Activated naive CD8-positive, alpha-beta T cell treated with anti-CD3 and anti-CD28 coated beads, Interleukin-2, amount 50 U/mL, for 24 hours (primary cell): Measurements from ENCODE around the gene LSM2.
A peak's percentile ranks its signal among the peaks of the same experiment; 100 is the strongest.
"Not testable (repeated sequence)": the region's sequence is repeated elsewhere in the genome, so short reads cannot be mapped to it uniquely, and the experiment has no call there.

Experiments
- ATAC-seq: fragments of 150-1000 bp; cut with Tn5 transposase; one replicate; pipeline ENCODE4 v1.10.0; 2021
- DNase-seq: peaks from one replicate; pipeline ENCODE4 v3.0.0; 2021
- H3K27ac Mint-ChIP-seq: one replicate; pipeline ENCODE4 v1.8.0; 2021; ENCODE audit warnings: mild to moderate bottlenecking, mixed read lengths
- H3K27me3 Mint-ChIP-seq: one replicate; pipeline ENCODE4 v1.8.0; 2021; ENCODE audit warnings: mixed read lengths
- H3K36me3 Mint-ChIP-seq: one replicate; pipeline ENCODE4 v1.8.0; 2021; ENCODE audit warnings: low read depth, mixed read lengths
- H3K4me1 Mint-ChIP-seq: one replicate; pipeline ENCODE4 v1.8.0; 2021; ENCODE audit warnings: mixed read lengths
- H3K4me3 Mint-ChIP-seq: one replicate; pipeline ENCODE4 v1.8.0; 2021; ENCODE audit warnings: mild to moderate bottlenecking, moderate library complexity, mixed read lengths
- H3K9me3 Mint-ChIP-seq: one replicate; pipeline ENCODE4 v1.8.0; 2021; ENCODE audit warnings: mixed read lengths

LSM2 gene

DNA sequence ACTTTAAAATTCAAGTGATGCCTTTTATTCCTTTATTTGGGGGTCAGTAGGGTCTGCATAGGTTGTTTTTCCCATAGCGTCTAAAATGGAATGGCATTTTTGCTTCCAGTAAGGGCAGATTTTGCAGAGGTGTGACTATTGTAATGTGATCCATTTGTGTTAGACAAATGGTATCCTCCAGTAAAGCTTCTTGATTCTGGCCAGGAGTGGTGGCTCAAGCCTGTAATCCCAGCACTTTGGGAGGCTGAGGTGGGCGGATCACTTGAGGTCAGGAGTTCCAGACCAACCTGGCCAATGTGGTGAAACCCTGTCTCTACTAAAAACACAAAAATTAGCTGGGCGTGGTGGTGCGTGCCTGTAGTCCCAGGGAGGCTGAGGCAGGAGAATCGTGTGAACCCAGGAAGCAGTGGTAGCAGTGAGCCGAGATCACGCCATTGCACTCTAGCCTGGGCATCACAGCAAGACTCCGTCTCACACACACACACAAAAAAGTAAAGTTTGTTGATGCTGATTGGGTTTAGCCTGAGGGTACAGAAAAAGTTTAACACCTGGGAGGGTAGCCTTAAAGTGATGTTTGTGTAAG is 11.3 kb upstream of the LSM2 start:
- not testable (repeated sequence) for H3K9me3 Mint-ChIP-seq, DNase-seq, ATAC-seq, H3K27me3 Mint-ChIP-seq, H3K36me3 Mint-ChIP-seq
- H3K4me3 Mint-ChIP-seq = peak overlapping the region; percentile 88
- peaks cover 71% of the 10 kb centered on the region for H3K4me1 Mint-ChIP-seq
- peak overlapping the region; percentile 87 for H3K27ac Mint-ChIP-seq

DNA sequence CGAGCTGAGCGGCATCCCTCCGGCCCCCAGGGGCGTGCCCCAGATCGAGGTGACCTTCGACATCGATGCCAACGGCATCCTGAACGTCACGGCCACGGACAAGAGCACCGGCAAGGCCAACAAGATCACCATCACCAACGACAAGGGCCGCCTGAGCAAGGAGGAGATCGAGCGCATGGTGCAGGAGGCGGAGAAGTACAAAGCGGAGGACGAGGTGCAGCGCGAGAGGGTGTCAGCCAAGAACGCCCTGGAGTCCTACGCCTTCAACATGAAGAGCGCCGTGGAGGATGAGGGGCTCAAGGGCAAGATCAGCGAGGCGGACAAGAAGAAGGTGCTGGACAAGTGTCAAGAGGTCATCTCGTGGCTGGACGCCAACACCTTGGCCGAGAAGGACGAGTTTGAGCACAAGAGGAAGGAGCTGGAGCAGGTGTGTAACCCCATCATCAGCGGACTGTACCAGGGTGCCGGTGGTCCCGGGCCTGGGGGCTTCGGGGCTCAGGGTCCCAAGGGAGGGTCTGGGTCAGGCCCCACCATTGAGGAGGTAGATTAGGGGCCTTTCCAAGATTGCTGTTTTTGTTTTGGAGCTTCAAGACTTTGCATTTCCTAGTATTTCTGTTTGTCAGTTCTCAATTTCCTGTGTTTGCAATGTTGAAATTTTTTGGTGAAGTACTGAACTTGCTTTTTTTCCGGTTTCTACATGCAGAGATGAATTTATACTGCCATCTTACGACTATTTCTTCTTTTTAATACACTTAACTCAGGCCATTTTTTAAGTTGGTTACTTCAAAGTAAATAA is 10.6 kb upstream of the LSM2 start:
- H3K27me3 Mint-ChIP-seq, DNase-seq, ATAC-seq, H3K36me3 Mint-ChIP-seq, H3K9me3 Mint-ChIP-seq: not testable (repeated sequence)
- Mint-ChIP-seq H3K4me1 (peaks cover 71% of the 10 kb centered on the region), H3K4me3 (peak overlapping the region; percentile 88), H3K27ac (peak overlapping the region; percentile 87)

DNA sequence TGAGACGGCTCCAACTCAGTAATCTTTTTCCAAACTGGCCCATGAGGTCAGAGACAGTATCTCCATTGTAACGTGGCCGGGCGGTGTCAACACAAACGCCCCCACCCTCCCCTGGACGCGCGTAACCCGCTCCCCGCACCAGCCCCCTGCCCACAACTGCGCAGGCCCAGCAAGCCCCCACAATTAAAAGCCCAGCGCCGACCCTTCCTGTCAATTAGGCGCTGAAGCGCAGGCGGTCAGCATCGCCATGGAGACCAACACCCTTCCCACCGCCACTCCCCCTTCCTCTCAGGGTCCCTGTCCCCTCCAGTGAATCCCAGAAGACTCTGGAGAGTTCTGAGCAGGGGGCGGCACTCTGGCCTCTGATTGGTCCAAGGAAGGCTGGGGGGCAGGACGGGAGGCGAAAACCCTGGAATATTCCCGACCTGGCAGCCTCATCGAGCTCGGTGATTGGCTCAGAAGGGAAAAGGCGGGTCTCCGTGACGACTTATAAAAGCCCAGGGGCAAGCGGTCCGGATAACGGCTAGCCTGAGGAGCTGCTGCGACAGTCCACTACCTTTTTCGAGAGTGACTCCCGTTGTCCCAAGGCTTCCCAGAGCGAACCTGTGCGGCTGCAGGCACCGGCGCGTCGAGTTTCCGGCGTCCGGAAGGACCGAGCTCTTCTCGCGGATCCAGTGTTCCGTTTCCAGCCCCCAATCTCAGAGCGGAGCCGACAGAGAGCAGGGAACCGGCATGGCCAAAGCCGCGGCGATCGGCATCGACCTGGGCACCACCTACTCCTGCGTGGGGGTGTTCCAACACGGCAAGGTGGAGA is 8.5 kb upstream of the LSM2 start, which contains the start of the genes HSPA1A and HSPA1L:
TSS of gene HSPA1A (plus strand) at position 519 of the 814 bp plus-strand sequence. CDS start at position 733, 214 bp downstream.
TSS of gene HSPA1L (minus strand) at position 259 of the 814 bp plus-strand sequence. CDS start 3,311 bp downstream, outside the sequence.
- Mint-ChIP-seq H3K4me1 (peaks cover 58% of the 10 kb centered on the region), H3K27ac (peak within 1 kb of the TSS; percentile 85), H3K9me3 (no peaks in the 10 kb centered on the region), H3K36me3 (peaks cover 2% of the 10 kb centered on the region), H3K27me3 (no peaks in the 10 kb centered on the region), H3K4me3 (peak within 1 kb of the TSS; percentile 82)
- ATAC-seq (peak; percentile 40), DNase-seq (peak; percentile 72)

DNA sequence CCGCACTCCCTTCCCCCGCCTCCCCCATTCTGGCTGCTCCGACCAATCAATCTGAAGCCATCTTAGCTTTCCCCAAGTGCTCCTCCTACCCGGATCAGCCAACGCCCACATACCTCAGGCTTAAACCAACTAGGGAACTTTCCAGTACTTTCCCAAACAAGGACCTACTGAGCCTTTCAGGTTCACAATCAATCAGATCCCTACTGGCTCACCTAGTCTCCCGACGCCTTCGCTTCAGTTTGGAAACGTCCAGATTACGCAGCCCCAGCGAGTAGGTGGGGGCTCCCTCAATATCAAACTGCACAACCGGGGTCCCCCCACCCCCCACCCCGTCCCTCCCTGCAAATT is 7.9 kb upstream of the LSM2 start:
- peak; percentile 45 for ATAC-seq
- H3K27me3 Mint-ChIP-seq = no peaks in the 10 kb centered on the region
- H3K36me3 Mint-ChIP-seq = peaks cover 2% of the 10 kb centered on the region
- DNase-seq = peak; percentile 75
- peak overlapping the region; percentile 85 for H3K27ac Mint-ChIP-seq
- peaks cover 53% of the 10 kb centered on the region for H3K4me1 Mint-ChIP-seq
- no peaks in the 10 kb centered on the region for H3K9me3 Mint-ChIP-seq
- peak overlapping the region; percentile 82 for H3K4me3 Mint-ChIP-seq

DNA sequence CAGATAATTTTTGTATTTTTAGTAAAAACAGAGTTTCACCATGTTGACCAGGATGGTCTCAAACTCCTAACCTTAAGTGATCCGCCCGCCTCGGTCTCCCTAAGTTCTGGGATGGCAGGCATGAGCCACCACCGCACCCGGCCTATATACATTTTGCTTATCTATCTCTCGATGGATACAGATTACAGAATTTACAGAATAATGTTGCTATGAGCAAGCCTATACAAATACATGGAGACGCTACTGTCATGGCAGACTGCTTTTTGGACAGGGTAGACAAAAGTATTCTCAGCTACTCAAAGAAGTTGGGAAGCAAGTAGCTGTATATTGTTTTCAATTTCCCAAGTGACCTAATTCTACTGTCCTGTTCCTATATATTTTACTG is 6.7 kb upstream of the LSM2 start:
- DNase-seq (no peak), ATAC-seq (no peak)
- Mint-ChIP-seq H3K27me3 (no peaks in the 10 kb centered on the region), H3K36me3 (peaks cover 2% of the 10 kb centered on the region), H3K4me3 (peak overlapping the region; percentile 44), H3K27ac (peak overlapping the region; percentile 73), H3K4me1 (peaks cover 45% of the 10 kb centered on the region), H3K9me3 (no peaks in the 10 kb centered on the region)

DNA sequence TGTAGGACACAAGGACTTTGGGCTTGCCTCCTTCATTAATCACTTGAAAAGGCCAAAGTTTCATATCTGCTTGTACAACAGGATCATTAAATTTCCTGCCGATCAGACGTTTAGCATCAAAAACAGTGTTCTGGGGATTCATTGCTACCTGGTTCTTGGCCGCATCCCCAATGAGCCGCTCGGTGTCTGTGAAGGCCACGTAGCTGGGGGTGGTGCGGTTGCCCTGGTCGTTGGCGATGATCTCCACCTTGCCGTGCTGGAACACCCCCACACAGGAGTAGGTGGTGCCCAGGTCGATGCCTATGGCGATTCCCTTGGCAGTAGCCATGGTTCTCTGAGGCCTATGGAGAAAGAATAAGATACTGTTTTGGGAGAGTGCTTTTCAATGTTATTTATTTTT is 4.9 kb upstream of the LSM2 start:
- peaks cover 2% of the 10 kb centered on the region for H3K36me3 Mint-ChIP-seq
- no peak overlapping the region for H3K4me3 Mint-ChIP-seq
- ATAC-seq = no peak
- peak overlapping the region; percentile 11 for H3K27ac Mint-ChIP-seq
- no peak for DNase-seq
- H3K9me3 Mint-ChIP-seq = no peaks in the 10 kb centered on the region
- H3K4me1 Mint-ChIP-seq = peaks cover 36% of the 10 kb centered on the region
- no peaks in the 10 kb centered on the region for H3K27me3 Mint-ChIP-seq

DNA sequence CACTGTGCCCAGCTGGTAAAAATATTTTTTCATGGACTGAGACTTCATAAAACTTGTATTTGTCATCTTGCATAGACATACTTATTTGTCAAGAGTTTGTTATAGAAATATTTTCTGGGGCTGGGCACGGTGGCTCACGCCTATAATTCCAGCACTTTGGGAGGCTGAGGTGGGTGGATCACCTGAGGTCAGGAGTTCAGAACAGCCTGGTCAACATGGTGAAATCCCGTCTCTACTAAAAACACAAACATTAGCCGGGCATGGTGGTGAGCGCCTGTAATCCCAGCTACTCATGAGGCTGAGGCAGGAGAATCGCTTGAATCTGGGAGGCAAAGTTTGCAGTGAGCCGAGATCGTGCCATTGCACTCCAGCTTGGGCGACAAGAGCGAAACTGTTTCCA is 1.8 kb upstream of the LSM2 start:
- H3K9me3 Mint-ChIP-seq, H3K4me3 Mint-ChIP-seq, H3K27ac Mint-ChIP-seq, H3K36me3 Mint-ChIP-seq, ATAC-seq, H3K27me3 Mint-ChIP-seq, DNase-seq: not testable (repeated sequence)
- peaks cover 32% of the 10 kb centered on the region for H3K4me1 Mint-ChIP-seq

DNA sequence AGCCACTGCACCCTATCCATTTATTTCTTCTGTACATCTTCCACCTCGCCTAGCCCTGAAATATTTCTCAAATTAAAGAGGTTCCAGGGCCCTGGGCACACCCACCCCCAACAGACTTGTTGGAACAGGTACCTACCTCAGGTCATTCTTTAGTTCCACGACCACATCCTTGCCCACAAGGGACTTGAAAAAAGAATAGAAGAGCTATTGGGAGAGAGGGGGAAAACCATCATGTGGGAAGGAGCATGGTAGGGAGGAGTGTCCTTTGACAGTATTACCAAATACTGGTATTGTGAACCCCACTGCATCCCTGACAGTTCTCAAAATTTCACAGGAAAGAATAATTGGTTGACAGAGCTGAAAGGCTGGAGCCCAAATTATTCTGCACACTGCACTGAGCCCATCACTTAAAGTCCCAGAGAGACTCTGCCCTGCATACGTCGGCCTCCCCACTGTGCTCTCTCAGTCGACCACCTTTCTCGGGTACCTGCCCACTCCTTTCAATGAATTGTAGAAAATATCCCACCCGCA is 762 bp downstream of the LSM2 start:
- Mint-ChIP-seq H3K36me3 (peaks cover 23% of the 10 kb centered on the region), H3K27ac (peak overlapping the region; percentile 97), H3K9me3 (no peaks in the 10 kb centered on the region), H3K27me3 (no peaks in the 10 kb centered on the region), H3K4me3 (peak overlapping the region; percentile 98), H3K4me1 (peaks cover 24% of the 10 kb centered on the region)
- ATAC-seq = peak; percentile 37
- DNase-seq = no peak

DNA sequence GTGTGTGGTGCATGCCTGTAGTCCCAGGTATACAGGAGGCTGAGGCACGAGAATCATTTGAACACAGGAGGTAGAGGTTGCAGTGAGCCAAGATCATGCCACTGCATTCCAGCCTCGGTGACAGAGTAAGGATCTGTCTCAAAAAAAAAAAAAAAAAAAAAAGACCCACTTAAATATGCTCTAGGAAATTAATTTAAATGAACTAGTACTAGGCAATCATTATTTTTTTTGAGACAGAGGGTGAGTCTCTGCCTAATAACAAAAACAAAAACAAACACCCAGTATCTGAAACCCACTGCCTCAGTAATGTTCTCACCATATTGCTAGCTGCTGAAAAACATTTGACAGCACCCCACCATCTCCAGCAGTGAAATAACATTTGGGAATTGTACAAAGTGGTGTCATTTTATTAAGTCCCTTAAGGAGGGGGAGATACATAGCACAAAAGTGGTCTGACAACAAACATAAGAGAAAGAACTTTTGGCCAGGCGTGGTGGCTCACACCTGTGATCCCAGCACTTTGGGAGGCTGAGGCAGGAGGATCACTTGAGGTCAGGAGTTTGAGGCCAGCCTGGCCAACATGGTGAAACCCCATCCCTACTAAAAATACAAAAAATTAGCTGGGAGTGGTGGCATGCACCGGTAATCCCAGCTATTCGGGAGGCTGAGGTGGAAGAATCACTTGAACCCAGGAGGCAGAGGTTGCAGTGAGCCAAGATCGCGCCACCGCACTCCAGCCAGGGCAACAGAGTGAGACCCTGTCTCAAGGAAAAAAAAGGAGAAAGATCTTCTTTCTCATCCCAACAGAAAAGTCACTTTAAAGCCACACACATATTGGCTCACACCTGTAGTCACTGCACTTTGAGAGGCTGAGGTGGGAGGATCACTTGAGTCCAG is 5.5 kb downstream of the LSM2 start:
- H3K27ac Mint-ChIP-seq, H3K4me3 Mint-ChIP-seq, H3K9me3 Mint-ChIP-seq, ATAC-seq, H3K27me3 Mint-ChIP-seq, DNase-seq: not testable (repeated sequence)
- H3K4me1 Mint-ChIP-seq = peaks cover 41% of the 10 kb centered on the region
- peaks cover 24% of the 10 kb centered on the region for H3K36me3 Mint-ChIP-seq

DNA sequence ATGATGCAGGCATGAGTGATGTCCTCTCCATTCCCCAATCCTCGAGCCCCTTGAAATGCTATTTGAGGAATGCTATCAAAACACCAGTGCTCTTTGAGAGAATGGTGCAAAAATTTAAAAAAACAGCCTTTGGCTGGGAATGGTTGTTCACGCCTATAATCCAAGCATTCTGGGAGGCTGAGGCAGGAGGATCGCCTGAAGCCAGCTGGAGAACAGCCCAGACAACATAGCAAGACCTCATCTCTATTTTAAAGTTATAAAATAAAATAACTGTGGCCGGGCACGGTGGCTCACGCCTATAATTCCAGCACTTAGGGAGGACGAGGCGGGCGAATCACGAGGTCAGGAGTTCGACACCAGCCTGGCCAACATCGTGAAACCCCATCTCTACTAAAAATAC is 7.0 kb downstream of the LSM2 start:
- Mint-ChIP-seq H3K27me3 (no peaks in the 10 kb centered on the region), H3K9me3 (no peaks in the 10 kb centered on the region), H3K36me3 (peaks cover 25% of the 10 kb centered on the region), H3K4me3 (no peak overlapping the region), H3K27ac (no peak overlapping the region), H3K4me1 (peaks cover 36% of the 10 kb centered on the region)
- no peak for ATAC-seq
- no peak for DNase-seq

DNA sequence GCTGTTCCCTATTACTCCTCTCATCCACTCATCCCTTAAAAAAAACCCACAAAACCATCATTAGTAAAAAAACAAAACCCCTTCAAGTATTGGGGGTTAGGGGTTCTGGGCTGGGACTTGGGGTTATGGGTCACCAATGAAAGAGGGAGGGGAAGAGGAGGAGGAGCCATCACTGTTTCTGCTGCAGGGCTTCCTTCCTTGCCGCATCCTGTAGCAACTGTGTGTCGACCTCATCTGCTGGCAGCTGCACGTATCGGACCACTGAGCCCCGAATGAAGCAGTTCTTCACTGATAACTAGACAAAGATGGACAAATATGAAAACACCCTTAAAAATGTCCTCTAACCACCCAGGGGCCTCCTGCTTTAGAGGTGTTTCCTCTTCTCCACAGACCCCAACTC is 9.2 kb downstream of the LSM2 start:
- ATAC-seq = no peak
- no peak for DNase-seq
- peaks cover 40% of the 10 kb centered on the region for H3K4me1 Mint-ChIP-seq
- H3K4me3 Mint-ChIP-seq = no peak overlapping the region
- H3K36me3 Mint-ChIP-seq = peaks cover 36% of the 10 kb centered on the region
- no peaks in the 10 kb centered on the region for H3K9me3 Mint-ChIP-seq
- no peaks in the 10 kb centered on the region for H3K27me3 Mint-ChIP-seq
- peak overlapping the region; percentile 64 for H3K27ac Mint-ChIP-seq

DNA sequence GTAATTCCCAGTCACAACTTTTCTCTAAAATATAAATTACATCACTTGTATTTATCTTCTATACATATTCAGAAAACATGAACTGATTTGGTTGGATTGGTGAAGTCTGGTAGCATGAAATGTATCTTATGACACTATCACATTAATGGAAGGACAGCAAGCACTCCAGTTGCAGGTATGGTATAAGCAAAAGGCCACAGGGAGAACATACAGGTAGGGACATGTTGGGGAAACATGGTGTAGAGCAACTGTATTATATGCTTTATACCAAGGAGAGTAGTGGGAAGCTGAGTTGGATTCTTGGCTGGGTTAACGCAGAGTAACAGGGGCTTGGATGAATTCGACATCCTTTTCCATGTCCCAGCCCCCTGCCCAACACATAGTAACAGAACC is 9.8 kb downstream of the LSM2 start:
- DNase-seq (no peak), ATAC-seq (no peak)
- Mint-ChIP-seq H3K4me3 (no peak overlapping the region), H3K27ac (peak overlapping the region; percentile 36), H3K27me3 (no peaks in the 10 kb centered on the region), H3K4me1 (peaks cover 41% of the 10 kb centered on the region), H3K36me3 (peaks cover 34% of the 10 kb centered on the region), H3K9me3 (no peaks in the 10 kb centered on the region)

DNA sequence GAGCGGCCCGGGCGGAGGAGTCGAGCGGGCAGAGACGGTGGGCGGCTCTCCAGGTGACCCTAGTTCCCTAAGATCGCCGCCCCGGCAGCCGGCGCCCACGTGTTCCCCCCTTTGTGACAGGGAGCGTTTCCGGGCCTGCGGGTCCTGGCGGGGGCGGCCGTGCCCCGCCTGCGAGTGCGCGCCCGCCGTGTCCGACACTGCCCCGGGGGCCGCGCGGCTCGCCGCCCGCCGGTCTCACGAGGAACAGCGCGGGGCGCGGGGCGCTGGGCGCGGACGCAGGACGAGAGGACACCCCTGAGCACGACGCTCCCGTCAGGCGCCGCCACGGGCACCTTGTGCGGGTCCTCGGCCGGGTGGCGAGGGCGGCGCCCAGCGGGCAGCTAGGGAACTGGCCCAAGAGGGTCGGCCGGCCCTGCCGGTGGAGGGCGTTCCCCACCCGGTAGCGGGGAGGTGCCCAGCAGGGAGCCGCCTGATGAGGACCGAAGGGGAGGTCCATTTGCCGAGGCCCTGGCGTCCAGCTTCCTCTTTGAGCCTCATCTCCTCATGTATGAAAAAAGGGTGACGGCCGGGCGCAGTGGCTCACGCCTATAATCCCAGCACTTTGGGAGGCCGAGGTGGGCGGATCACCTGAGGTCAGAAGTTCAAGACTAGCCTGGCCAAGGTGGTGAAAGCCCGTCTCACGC is 11.0 kb downstream of the LSM2 start, which contains the start of gene VARS1:
TSS of gene VARS1 (minus strand) at position 137 of the 683 bp plus-strand sequence. CDS start 535 bp downstream, outside the sequence.
- DNase-seq (peak; percentile 89), ATAC-seq (peak; percentile 85)
- H3K9me3 Mint-ChIP-seq = no peaks in the 10 kb centered on the region
- peak within 1 kb of the TSS; percentile 99 for H3K27ac Mint-ChIP-seq
- peaks cover 38% of the 10 kb centered on the region for H3K36me3 Mint-ChIP-seq
- no peaks in the 10 kb centered on the region for H3K27me3 Mint-ChIP-seq
- peaks cover 45% of the 10 kb centered on the region for H3K4me1 Mint-ChIP-seq
- peak within 1 kb of the TSS; percentile 87 for H3K4me3 Mint-ChIP-seq
